HG02938 (cell line): ENCODE data around the gene NTSR2.

Experiments
- ATAC-seq: cut with Tn5 transposase; IDR thresholded peaks from one replicate; pipeline ENCODE4 v1.9.1; 2021; ENCODE audit warnings: mild to moderate bottlenecking, moderate library complexity; ENCODE audit not compliant: unreplicated experiment

The NTSR2 gene, protein sequence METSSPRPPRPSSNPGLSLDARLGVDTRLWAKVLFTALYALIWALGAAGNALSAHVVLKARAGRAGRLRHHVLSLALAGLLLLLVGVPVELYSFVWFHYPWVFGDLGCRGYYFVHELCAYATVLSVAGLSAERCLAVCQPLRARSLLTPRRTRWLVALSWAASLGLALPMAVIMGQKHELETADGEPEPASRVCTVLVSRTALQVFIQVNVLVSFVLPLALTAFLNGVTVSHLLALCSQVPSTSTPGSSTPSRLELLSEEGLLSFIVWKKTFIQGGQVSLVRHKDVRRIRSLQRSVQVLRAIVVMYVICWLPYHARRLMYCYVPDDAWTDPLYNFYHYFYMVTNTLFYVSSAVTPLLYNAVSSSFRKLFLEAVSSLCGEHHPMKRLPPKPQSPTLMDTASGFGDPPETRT

DNA sequence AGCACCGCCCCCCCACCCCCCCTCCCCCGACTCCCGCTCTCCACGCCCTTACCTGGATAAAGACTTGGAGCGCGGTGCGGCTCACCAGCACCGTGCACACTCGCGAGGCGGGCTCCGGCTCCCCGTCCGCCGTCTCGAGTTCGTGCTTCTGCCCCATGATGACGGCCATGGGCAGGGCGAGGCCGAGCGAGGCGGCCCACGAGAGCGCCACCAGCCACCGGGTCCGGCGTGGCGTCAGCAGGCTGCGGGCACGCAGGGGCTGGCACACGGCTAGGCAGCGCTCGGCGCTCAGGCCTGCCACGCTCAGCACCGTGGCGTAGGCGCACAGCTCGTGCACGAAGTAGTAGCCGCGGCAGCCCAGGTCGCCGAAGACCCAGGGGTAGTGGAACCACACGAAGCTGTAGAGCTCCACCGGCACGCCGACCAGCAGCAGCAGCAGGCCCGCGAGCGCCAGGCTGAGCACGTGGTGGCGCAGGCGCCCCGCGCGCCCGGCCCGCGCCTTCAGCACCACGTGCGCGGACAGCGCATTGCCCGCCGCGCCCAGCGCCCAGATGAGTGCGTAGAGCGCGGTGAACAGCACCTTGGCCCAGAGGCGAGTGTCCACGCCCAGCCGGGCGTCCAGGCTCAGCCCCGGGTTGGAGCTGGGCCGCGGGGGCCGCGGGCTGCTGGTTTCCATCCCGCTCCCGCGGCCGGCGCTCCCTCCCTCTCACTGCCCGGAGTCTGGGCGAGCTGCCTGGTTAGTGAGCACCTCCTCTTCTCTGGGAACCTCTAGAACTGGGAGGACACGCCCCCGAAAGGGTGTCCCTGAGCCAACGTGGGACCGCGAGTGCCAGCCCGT lies at the start of gene NTSR2:
TSS of gene NTSR2 (minus strand) at position 742 of the 838 bp plus-strand sequence. CDS start at position 676, 66 bp downstream.
- ATAC-seq = no peak

DNA sequence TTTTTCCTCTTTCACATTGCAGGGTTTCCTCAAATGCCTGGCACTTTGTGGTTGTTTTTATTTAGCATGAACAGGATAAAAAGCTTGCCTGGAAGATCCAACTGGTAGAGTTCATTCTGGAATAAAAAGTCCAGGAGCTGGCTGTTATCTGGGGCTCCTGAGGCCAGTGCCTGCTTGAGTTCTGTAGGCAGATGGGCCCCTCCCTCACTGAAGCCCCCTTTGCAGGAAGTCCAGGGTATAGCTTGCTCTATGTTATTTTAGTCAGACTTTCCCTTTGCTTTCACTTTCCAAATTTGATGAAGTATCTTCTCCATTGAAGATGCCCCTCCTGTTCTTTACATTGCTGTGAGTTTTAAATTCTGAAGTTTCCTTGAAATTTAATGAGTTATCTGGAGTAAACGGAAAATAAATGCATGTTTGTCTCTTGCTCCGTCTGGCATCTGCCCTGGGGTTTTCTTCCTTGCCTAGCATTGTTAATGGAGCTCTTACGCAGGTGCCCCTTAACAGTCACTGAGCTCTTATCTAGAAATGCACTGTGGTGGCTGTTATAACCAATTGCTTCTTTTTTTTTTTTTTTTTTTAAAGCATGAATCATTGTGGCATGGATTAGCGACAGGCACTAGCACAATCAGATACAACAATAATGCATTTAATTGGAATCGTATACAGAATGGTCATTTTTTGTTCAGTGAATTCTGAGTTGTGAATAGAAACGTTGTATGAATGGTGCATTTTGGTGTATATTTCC lies 49.4 kb upstream of the NTSR2 start:
- ATAC-seq = no peak

DNA sequence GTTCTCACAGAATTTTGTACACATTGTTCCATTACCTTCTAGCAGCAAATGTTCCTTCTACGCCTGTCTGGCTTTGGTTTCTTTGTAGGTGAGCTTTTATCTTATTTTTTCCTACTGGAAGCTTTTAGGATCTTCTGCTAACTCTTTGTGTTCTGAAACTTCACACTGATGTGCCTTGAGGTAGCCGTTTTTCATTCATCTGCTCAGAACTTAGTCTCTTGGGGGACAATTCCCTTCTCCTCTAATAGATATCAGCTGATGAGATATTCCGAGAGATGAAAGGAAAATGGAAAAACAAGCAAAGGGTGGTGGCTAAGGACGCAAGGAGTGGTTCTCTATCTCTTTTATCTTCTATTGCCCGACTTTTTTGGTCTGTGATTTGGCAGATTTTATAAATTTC lies 48.6 kb upstream of the NTSR2 start:
- no peak for ATAC-seq

DNA sequence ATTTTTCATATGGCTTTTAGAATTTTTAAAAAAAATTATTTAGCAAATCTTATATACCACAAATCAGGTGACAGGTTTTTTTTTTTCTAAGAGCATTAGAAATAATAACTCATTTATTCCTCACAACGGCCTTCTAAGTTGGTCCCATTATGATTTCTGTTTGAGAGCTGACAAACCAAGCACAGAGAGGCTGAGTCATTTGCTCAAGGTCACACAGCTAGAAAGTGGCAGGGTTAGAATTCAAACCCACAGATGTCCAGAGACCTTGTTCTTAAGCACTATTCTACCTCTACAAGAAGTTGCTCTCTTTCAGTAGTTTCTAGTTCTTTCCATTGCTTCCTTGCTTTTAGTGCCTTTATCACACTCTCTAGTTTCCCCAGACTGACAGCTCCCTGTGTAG lies 47.6 kb upstream of the NTSR2 start:
- ATAC-seq = no peak

DNA sequence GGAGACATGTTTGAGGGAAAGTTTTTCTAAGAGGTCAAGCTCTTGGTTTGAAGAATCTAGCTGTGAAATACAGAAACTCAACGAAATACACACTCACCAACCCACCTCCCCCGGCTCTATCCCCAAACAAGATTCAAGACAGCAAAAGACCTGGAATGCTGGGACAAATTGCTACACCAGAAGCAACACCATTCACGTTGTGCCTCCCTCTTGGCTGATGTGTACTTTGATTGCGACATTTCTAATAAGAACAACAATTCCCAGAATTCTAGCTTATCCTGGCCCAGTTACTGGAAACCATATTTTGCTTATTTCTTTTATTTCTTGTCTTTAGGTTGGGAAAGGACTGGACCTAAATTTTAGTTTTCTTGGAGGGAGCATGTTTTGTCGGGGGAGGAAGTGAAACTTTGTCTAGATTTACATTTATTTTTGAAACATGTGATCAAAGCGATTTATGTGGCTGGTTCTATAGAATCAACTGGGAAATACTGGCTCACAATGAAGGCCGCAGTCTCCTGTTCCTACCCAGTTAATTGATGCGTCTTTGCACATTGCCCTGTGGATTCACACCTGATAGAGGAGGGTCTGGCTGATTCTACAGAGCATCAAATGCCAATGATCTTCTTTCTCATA lies 46.8 kb upstream of the NTSR2 start:
- no peak for ATAC-seq

DNA sequence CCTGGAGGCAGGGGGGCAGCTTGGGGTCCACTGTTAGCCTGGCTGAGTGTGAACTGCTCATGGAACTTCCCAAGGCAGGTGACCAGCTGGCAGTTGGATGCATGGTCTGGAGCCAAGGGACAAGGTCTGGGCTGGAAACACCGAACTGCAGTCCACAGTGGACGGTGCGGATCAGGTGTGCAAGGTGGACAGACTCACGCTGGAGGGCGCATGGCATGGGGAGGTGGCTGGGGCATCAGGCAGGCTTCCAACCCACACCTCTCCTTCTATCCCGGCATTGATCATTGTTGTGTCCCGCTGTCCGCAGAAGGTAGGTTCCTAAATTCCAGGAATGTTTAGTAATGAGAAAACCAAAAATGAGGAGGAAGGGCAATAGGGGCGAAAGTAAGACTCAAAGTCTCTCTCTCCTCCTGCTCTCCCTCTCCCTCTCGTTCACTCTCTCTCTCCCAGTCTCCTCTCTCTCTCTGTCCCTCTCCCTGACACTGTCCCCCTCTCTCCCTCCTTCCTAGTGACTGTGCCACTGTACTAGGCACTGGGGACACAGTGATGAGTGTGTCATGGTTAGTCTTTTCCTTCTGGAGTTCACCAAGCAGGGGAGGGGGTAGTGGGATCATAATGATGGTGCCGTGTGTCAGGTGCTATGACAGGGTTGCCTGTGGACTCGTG lies 46.1 kb upstream of the NTSR2 start:
- ATAC-seq = no peak

DNA sequence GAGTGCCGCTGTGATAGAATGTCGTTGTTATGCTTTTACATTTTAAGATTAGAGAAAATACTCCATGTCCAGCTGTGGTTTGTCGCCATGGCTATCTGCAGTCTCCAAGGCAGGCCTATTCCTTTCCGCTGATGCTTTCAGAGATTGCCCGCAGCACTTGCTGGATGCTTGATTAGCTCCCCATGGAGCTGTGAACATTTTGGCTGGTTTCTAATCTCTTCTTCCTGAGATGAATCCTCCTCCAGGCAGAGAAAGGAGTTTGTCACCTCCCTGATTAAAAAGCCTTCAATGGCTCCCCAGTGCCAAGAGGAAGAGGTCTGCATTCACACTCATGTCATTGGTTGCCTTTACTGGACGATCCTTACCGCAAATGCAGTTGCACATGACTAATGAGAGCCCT lies 43.8 kb upstream of the NTSR2 start:
- ATAC-seq = no peak

DNA sequence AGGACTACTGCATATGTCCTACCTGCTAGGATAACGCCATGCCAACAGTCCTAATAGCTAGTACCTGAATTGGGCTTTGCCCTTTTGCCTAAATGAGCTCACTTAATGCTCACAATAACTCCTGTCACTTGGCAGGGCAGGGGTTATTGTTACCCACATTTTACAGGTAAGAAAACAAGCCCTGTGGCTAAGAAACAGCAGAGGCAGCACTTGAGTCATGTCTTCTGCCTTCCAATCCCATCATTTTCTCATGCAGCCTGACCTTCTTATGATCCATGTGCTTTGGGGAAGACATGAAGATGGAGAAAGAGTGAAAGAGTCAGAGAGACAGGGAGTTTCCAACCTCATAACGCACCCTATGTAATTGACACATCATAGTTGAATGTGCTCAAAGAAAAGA lies 42.9 kb upstream of the NTSR2 start:
- no peak for ATAC-seq

DNA sequence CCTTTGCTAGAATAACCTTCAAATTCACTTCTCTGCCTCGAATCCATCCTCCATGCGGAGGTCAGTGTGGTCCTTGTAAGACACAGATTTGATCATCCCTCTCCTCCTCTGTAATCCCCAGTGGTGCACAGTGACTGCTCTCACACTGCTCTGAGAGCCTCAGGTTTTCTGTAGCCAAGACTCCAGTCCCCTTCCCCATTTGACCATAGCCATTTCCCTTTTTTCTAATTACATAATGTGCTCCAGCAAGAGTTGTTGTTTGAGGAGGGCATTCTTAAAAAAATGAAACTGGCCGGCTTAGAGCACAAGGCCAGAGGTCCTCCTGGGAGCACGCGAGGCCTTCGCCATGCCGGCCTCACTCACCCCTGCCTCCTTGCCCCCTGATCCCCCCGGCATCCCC lies 41.8 kb upstream of the NTSR2 start:
- ATAC-seq = no peak

DNA sequence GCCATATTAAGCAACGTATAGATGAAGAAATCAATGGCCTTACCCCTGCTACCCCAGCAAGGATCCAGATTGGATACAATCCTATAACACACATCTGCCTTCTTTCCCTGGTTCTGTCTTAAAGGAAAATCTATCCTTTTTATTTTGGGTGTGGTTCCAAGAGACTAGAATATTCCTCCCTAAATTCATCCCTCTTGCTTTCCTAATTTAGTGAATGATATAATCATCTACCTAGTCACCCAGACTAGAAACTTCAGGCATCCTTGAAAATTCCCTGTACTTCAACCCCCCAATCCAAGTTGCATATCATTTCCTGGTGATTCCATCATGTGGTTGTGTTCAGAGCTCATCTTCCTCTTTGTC lies 41.3 kb upstream of the NTSR2 start:
- ATAC-seq = no peak

DNA sequence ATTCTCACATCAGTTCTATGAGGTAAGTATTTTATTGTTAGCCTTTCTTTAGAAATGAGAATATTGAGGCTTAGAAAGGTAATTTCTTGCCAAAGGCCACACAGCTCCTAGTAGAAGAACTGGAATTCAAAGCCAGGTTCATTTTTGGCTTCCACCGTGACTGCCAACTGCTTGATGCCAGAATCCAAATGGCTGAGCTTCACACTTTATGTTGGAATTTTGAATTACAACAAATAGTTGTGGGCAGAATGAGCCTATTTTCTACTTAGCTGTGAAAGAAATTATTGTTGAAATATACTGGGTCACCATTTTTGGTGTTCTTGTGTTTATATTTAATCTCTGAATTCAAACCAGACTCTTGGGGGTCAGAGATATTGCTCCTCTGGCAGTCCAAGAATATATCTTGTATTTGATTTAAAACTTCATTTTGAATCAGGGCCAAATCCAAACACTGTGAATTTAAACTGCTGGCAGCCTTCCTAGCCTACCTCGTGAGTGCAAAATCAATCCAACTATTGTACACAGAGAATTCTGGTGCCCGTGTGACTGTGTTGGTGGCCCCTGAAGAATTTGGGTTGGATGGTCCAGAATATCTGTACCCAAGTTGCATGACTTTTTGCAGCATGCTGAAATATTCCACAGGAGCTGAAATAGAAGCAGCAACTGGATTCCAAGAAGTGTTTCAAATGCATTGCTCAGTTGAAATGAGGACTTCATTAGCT lies 40.8 kb upstream of the NTSR2 start:
- ATAC-seq = no peak

DNA sequence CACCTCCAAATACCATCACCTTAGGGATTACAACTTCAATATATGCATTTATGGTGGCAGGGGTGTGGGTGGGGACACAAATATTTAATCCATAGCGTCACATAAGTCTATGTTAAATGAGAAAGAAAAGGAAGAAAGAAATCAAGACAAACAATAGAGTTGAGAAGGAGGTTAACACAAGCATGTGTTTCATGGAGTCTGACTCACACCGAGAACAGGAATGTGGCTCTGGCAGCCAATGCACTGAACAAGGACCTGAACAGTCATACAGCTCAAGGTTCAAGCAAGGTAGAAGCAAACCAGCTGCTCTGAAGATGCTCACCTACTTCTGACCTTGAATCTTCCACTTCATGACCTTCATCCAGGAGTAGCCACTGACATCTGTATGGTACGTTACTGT lies 40.2 kb upstream of the NTSR2 start:
- no peak for ATAC-seq

DNA sequence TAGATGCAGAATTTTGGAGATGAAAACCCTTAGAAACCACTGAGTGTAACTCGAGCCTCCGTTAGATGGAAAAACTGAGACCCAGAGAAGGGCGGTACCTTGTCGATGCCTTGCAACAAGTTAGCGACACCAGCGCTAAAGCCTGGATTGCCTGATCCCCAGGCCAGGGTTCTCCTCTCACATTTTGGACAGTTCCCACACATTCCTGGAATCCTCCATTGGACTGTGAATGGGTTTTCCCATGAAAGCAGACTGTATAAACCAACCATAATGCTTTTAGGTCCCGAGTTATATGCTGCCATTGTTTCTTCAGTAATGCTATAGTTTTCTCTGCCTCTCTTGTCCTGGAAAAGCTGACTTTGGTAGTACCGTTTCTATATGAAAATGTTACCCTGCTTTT lies 39.3 kb upstream of the NTSR2 start:
- no peak for ATAC-seq

DNA sequence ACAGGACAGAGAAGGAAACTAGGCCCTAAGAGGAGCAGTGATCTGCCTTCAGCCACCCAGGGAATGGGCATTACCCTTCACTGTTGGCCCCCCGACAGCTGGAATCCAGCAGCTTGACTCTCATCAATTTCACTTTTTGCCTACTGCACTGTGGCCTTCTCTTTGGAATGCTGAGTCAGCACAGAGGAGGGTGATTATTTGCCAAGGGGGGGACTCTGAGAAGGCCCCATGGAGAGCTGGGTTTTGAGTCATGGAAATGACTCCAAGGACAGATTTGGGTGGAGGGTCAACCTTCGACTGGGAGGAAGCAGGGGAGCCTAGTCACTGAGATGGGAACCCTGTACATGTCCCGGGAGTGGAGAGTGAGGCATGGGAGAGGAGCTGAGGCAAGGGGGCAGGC lies 38.1 kb upstream of the NTSR2 start:
- ATAC-seq = no peak

DNA sequence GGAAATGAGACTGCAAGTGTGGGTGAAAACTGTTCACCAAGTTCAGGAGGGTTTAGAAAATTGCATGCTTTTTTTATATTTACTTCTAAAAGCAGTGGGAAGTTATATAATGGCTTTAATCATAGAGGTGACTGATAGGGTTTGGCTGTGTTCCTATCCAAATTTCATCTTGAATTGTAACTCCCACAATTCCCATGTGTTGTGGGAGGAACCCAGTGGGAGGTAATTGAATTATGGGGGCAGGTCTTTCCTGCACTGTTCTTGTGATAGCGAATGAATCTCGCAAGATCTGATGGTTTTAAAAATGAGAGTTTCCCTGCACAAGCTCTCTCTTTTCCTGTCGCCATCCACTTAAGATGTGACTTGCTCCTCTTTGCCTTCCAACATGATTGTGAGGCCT lies 35.7 kb upstream of the NTSR2 start:
- no peak for ATAC-seq

DNA sequence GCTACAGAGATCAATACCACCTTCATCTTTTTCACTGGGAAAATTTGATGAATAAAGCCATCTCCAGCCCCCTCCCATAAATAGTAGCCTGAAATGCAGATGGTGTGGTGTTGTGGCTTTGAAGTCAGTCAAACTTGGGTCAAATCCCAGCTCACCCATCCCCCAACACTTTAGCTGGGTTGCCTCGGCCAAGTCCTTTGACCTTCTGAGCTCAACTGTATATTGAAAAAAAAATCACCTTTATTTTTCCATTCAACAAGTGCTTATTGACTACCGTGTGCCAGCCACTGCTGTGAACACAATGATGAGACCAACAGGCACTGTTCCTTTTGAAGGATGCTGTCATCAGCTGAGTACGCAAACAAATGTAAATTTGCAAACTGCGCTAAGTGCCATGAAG lies 35.1 kb upstream of the NTSR2 start:
- ATAC-seq = no peak

DNA sequence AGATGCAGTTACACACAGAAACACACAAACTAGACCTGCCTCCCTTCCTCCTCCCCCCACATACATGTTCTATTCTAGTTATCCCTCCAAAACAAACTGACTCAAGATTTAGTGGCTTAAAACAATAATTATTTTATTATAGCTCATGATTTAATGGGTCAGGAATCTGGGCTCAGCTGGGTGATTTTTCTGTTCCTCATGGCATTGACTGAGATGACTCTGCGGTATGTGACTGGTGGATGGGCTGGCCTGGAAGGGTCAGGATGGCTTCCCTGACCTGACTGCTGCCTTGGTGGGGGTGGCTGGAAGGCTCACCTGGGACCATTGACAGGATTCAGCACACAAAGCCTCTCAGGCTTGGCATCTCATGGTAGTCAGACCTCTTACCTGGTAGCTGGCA lies 33.7 kb upstream of the NTSR2 start:
- ATAC-seq = no peak

DNA sequence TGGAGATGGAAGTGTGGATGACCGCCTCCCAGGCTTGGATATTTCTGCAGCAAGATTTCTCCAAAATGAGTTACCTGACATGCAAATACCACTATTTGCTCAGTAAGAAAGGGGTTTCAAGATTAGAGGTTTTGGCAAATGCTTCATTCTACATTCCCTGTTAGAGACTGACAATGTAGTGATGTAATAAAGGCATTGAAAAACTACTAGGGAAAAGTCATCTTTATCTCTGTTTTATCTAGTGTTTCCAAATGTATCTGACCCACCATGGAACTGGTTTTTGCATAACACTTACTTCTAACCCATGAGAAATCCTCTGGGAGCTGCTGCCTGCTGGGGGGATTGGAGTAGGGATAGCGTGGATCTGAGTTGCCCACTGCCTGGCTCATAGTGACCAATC lies 33.0 kb upstream of the NTSR2 start:
- no peak for ATAC-seq

DNA sequence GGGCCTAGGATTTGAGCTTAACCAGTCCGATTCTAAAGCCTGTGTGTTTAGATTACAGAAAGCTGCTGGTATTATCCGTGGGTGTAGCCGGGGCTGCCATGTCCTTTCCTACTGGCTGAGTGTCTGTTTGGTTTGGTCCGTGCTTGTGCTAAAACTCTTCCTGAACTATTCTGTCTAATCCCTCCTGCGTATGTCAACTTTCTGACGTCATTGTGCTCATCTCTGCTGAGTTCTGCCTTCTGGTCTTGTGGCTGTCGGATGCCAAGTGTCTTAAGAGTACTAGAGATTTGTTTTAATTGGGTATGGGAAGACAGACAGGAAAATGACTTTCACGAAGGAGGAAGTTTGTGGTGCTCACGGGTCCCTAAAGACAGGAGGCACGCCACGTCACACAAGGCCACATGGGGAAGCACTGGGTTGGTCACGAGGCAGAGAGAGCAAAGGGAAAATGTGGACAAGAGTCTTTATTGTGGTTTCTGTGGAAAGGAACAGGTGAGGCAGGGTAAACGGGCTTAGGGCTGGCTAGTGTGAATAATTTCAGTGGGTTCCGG lies 31.8 kb upstream of the NTSR2 start:
- ATAC-seq = no peak

DNA sequence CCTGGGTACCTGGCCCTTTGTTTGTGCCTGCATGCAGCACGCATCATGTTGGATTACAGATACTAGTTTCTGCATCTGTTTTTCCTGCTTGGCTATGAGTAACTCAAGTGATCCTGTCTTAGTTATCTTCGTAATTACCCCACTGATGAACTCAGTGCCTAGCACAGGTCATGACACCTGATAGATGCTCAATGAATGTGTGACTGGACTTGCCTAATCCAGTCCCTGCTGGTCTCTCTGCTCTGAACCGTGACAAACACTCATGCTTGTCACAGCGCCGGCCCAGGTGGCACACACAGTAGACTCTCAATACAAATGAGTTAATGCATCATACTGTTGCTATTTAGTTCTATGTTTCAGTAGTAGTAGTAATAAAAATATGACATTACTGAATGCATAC lies 31.2 kb upstream of the NTSR2 start:
- no peak for ATAC-seq
